ENCODE measurements around the gene KIF23. TPM values are rescaled to one million over a fixed set of nuclear protein-coding genes. Genes with fewer than 3 reads are reported as not detected.
A peak's percentile ranks its signal among the peaks of the same experiment; 100 is the strongest.

Gene KIF23
- total and polyA plus RNA-seq, 12 donors: 1.3 to 22.3 (median 2.4) TPM

DNA sequence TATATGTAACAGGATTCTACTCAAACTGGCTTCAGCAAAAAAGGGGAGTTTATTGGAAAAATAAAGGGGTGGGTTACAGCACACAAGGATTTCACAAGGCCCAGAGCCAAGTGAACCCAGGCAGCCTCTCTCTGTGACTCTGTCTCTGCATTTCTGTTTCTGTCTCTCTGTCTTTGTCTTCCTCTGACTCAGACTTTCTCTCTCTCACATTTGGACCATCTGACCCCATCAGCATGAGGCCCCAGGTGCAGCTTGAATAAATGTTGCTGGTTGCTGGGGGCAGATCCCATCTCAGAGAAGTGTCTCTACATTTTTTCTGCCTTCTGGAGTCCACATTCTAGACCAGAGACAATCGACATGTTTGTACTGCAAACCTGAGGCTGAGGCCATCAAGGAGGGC is 83.5 kb downstream of the KIF23 start:
- no peaks in the 10 kb centered on the region for H3K4me1 ChIP-seq (replicated peaks in 1 of 2)
- no peak overlapping the region for H3K4me3 ChIP-seq
- WGBS, 4 donors: 75 to 91% (median 89%) methylated on average over 1 of the region's 1 CpG; no CpG with 5 or more reads in 1 of the 4 donors
- no peak for TF ChIP-seq POLR2A (IDR thresholded peaks at IDR 0.05)
- no peak for TF ChIP-seq CTCF (IDR thresholded peaks at IDR 0.05)
- H3K9me3 ChIP-seq (replicated peaks in 1 of 3): no peaks in the 10 kb centered on the region
- H3K27ac ChIP-seq: no peak overlapping the region
- DNase-seq: peak in 1 of 7 donors; percentile 15
- intact Hi-C loops (cut with DNase I): no loop called here
- H3K36me3 ChIP-seq (replicated peaks in 1 of 2): no peaks in the 10 kb centered on the region
- no peaks in the 10 kb centered on the region for H3K27me3 ChIP-seq

Small RNAs within 50 kb of the gene (small RNA-seq; reads per million reads assigned to genes)
- gene RF00012: 0 reads per million in 2 donors

Other genes starting within 250 kb of the KIF23 start
- gene PAQR5, start 115.4 kb upstream of the KIF23 start, total RNA-seq: 10 to 100 TPM; 13.9 to 78.2 (median 51.2) TPM
- 10 to 100 TPM; 11.7 to 28.0 (median 13.6) TPM for gene PAQR5, start 115.4 kb upstream of the KIF23 start, polyA plus RNA-seq
- 1,000 to 10,000 TPM in 4 of 9 donors, 100 to 1,000 TPM in 5; 279 to 1,990 (median 846) TPM for gene RPLP1, start 38.5 kb downstream of the KIF23 start, total RNA-seq
- gene RPLP1, start 38.5 kb downstream of the KIF23 start, polyA plus RNA-seq: 1,000 to 10,000 TPM in 2 of 3 donors, 100 to 1,000 TPM in 1; 232 to 1,639 (median 1,096) TPM